Esophagus squamous epithelium (tissue), 5 donors: Measurements from ENCODE around the gene ZFP92. TPM values are rescaled to one million over a fixed set of nuclear protein-coding genes. Genes with fewer than 3 reads are reported as not detected.

Source experiments
- DNase-seq: peaks from one replicate; lab custom pipeline; 2025; lab: John Stamatoyannopoulos, UW
- H3K27ac ChIP-seq, 4 donors: fragments of 200-600 bp; sonication (generic); one replicate each; pipeline ENCODE4 v1.5.1; 2016 to 2019; ENCODE audit warnings: mild to moderate bottlenecking in 1 of 4
- H3K27me3 ChIP-seq, 4 donors: fragments of 200-600 bp; sonication (generic); 1 replicate in 3 of 4; 2 replicates in 1 of 4; pipeline versions ENCODE4 v1.5.1 to v1.6.0; 2017 to 2021; ENCODE audit warnings: antibody characterized with exemption in 1 of 4
- H3K36me3 ChIP-seq, 3 donors: fragments of 200-600 bp; sonication (generic); one replicate each; pipeline ENCODE4 v1.5.1; 2016 to 2019
- H3K4me1 ChIP-seq, 3 donors: fragments of 200-600 bp; sonication (generic); one replicate each; pipeline ENCODE4 v1.5.1; 2017 to 2019
- H3K4me3 ChIP-seq, 4 donors: fragments of 200-600 bp; sonication (generic); 1 replicate in 3 of 4; 2 replicates in 1 of 4; pipeline ENCODE4 v1.5.1; 2016 to 2019; ENCODE audit warnings: mild to moderate bottlenecking in 2 of 4, moderate library complexity in 1 of 4
- H3K9me3 ChIP-seq, 3 donors: fragments of 200-600 bp; sonication (generic); one replicate each; pipeline ENCODE4 v1.5.1; 2016 to 2019
- CTCF ChIP-seq, 6 experiments: fragments of 450-650 bp in 4 of 6; fragments of 200-600 bp in 2 of 6; sonication (generic) in 2 of 6; IDR thresholded peaks; one replicate each; pipeline ENCODE4 v1.5.1; 2016 to 2019; ENCODE audit warnings: antibody characterized with exemption in 6 of 6, mild to moderate bottlenecking in 4 of 6, moderate library complexity in 4 of 6
- POLR2A ChIP-seq, 4 donors: fragments of 450-650 bp; IDR thresholded peaks; one replicate each; pipeline ENCODE4 v1.6.1; 2017; ENCODE audit warnings: antibody characterized with exemption in 4 of 4, mild to moderate bottlenecking in 4 of 4, moderate library complexity in 3 of 4
- WGBS, 2 donors: methylation state at CpG; one replicate each; pipeline ENCODE4 v1.1.5; 2018; 5-methylcytosine and 5-hydroxymethylcytosine counted together
- intact Hi-C: fragments of 100-400 bp; cut with DNase I; formaldehyde crosslinking; loops from one replicate; pipeline ENCODE4 v1.15.0; 2022
- total RNA-seq, 4 donors: library from RNA; depleted of rRNA; stranded (reverse); fragments of >200 nt; gene quantifications; one replicate each; pipeline ENCODE4 v1.1.0, GENCODE V29; 2016
- donor health status: DM: yes; HTN: yes; CAD: no.

ZFP92 gene
- total RNA-seq, 4 donors from 2014 or later: 0.11 to 0.97 (median 0.37) TPM

DNA sequence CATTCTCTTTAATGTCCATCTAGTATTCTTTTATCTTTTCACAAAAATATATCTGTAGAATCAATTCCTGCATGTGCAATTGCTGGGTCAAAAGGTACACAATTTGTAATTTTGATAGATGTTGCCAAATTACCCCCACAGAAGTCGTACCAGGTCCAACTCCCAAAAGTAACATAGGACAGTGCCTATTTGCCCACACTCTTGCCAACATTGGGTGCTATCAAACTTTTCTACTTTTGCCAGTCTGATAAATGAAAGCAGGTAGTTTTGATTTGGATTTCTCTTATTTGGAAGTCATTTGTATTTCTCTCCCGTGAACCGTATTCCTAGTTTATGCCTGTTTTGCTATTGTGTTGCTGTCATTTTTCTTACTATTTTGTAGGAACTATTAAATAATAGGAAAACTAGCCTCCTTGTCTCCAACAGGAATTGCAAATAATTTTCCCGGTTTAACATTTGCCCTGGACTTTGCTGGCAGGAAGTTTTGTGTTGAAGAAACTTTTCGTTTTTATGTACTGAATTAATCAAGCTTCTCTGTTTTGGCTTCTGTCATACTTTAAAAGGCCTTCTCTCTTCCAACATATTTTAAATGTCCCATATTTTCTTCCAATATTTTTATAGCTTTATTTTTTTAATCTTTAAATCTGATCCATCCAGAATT lies 44.3 kb upstream of the ZFP92 start:
- Histone ChIP-seq H3K4me3 (no peak overlapping the region), H3K36me3 (no peaks in the 10 kb centered on the region), H3K27ac (no peak overlapping the region), H3K9me3 (no peaks in the 10 kb centered on the region), H3K27me3 (no peaks in the 10 kb centered on the region), H3K4me1 (no peaks in the 10 kb centered on the region)
- DNase-seq: no peak
- intact Hi-C loops: no loop called here
- WGBS, 2 donors: 72 to 73% methylated on average over 5 of the region's 5 CpGs
- TF ChIP-seq POLR2A (IDR thresholded peaks at IDR 0.05): no peak
- no peak for TF ChIP-seq CTCF (IDR thresholded peaks at IDR 0.05)

GRCh38 chrX:153370293-153371055 lies 40.8 kb upstream of the ZFP92 start:
- H3K36me3 ChIP-seq: no peaks in the 10 kb centered on the region
- H3K4me1 ChIP-seq: no peaks in the 10 kb centered on the region
- H3K27ac ChIP-seq: no peak overlapping the region
- TF ChIP-seq CTCF (IDR thresholded peaks at IDR 0.05): no peak
- no peak for TF ChIP-seq POLR2A (IDR thresholded peaks at IDR 0.05)
- 58 to 71% methylated on average over 8 of the region's 8 CpGs for WGBS, 2 donors
- intact Hi-C loops: no loop called here
- no peak overlapping the region for H3K4me3 ChIP-seq
- no peaks in the 10 kb centered on the region for H3K27me3 ChIP-seq
- DNase-seq: no peak
- no peaks in the 10 kb centered on the region for H3K9me3 ChIP-seq

- 56 to 71% methylated on average over 1 to 3 of the region's 3 CpGs for WGBS, 2 donors
- intact Hi-C loops: no loop called here
- Histone ChIP-seq H3K4me1 (no peaks in the 10 kb centered on the region), H3K9me3 (no peaks in the 10 kb centered on the region), H3K36me3 (no peaks in the 10 kb centered on the region), H3K27ac (no peak overlapping the region), H3K4me3 (no peak overlapping the region), H3K27me3 (no peaks in the 10 kb centered on the region)
- TF ChIP-seq CTCF (IDR thresholded peaks at IDR 0.05) (no peak), POLR2A (IDR thresholded peaks at IDR 0.05) (no peak)
- DNase-seq: no peak
Observed at GRCh38 chrX:153371256-153371655, 40.0 kb upstream of the ZFP92 start.

GRCh38 chrX:153372949-153373348 lies 38.3 kb upstream of the ZFP92 start:
- H3K36me3 ChIP-seq: no peaks in the 10 kb centered on the region
- no peaks in the 10 kb centered on the region for H3K27me3 ChIP-seq
- no peaks in the 10 kb centered on the region for H3K9me3 ChIP-seq
- no peak overlapping the region for H3K27ac ChIP-seq
- no peak for DNase-seq
- intact Hi-C loops: no loop called here
- no peak for TF ChIP-seq CTCF (IDR thresholded peaks at IDR 0.05)
- no peak for TF ChIP-seq POLR2A (IDR thresholded peaks at IDR 0.05)
- H3K4me3 ChIP-seq: no peak overlapping the region
- H3K4me1 ChIP-seq: no peaks in the 10 kb centered on the region

GRCh38 chrX:153374426-153374825 lies 36.8 kb upstream of the ZFP92 start:
- intact Hi-C loops: no loop called here
- Histone ChIP-seq H3K4me3 (no peak overlapping the region), H3K4me1 (no peaks in the 10 kb centered on the region), H3K36me3 (no peaks in the 10 kb centered on the region), H3K27ac (no peak overlapping the region), H3K27me3 (no peaks in the 10 kb centered on the region), H3K9me3 (no peaks in the 10 kb centered on the region)
- no peak for TF ChIP-seq POLR2A (IDR thresholded peaks at IDR 0.05)
- TF ChIP-seq CTCF (IDR thresholded peaks at IDR 0.05): no peak
- no peak for DNase-seq
- 58 to 60% methylated on average over 6 to 7 of the region's 7 CpGs for WGBS, 2 donors
